NCI-H526 treated with DMSO at 0.1 percent for 48 hours (cell line): ENCODE results near the gene SLC25A21.
"Not testable (repeated sequence)": the region's sequence is repeated elsewhere in the genome, so short reads cannot be mapped to it uniquely, and the experiment has no call there.

ENCODE experiments used
- DNase-seq: peaks from one replicate; lab custom pipeline; 2025; lab: John Stamatoyannopoulos, UW

SLC25A21 gene

GRCh38 chr14:37172024-37172869, at the start of gene SLC25A21:
TSS of gene SLC25A21 (minus strand) at chr14:37172606.
- DNase-seq = peak; percentile 87

GRCh38 chr14:37221073-37221472, 48.7 kb upstream of the SLC25A21 start:
- DNase-seq = no peak

GRCh38 chr14:37215345-37215744, 42.9 kb upstream of the SLC25A21 start:
- no peak for DNase-seq

GRCh38 chr14:37213016-37213415, 40.6 kb upstream of the SLC25A21 start:
- DNase-seq = no peak

GRCh38 chr14:37210448-37210847, 38.0 kb upstream of the SLC25A21 start:
- DNase-seq = no peak

- not testable (repeated sequence) for DNase-seq
Measured at GRCh38 chr14:37209617-37210016, 37.2 kb upstream of the SLC25A21 start.

- not testable (repeated sequence) for DNase-seq
Measured at GRCh38 chr14:37205623-37206605, 33.5 kb upstream of the SLC25A21 start.

GRCh38 chr14:37203423-37203822, 31.0 kb upstream of the SLC25A21 start:
- DNase-seq = no peak

- DNase-seq = no peak
Measured at GRCh38 chr14:37202812-37203211, 30.4 kb upstream of the SLC25A21 start.

- no peak for DNase-seq
Measured at GRCh38 chr14:37202265-37202664, 29.9 kb upstream of the SLC25A21 start.

- no peak for DNase-seq
Measured at GRCh38 chr14:37201724-37202123, 29.3 kb upstream of the SLC25A21 start.

- no peak for DNase-seq
Measured at GRCh38 chr14:37198907-37199306, 26.5 kb upstream of the SLC25A21 start.

- DNase-seq = no peak
Measured at GRCh38 chr14:37198273-37198598, 25.8 kb upstream of the SLC25A21 start.

GRCh38 chr14:37197421-37198272, 25.2 kb upstream of the SLC25A21 start, which contains the start of gene MIPOL1:
TSS of gene MIPOL1 (plus strand) at chr14:37197937. CDS start at chr14:37247889, 49,952 bp downstream.
- DNase-seq = peak; percentile 82

- no peak for DNase-seq
Measured at GRCh38 chr14:37196604-37197420, 24.4 kb upstream of the SLC25A21 start.

GRCh38 chr14:37195327-37195726, 22.9 kb upstream of the SLC25A21 start:
- no peak for DNase-seq

GRCh38 chr14:37194698-37195097, 22.3 kb upstream of the SLC25A21 start:
- no peak for DNase-seq

GRCh38 chr14:37189733-37190132, 17.3 kb upstream of the SLC25A21 start:
- DNase-seq = not testable (repeated sequence)

- DNase-seq = not testable (repeated sequence)
Measured at GRCh38 chr14:37187840-37188577, 15.6 kb upstream of the SLC25A21 start.

GRCh38 chr14:37187294-37187693, 14.9 kb upstream of the SLC25A21 start:
- no peak for DNase-seq
